SK-N-SH (cell line): ENCODE data around the gene TANC2. TPM values are rescaled to one million over a fixed set of nuclear protein-coding genes. Genes with fewer than 3 reads are reported as not detected.

ENCODE experiments used
- CTCF ChIA-PET: fragments of 300-600, 350-600 bp; formaldehyde crosslinking; extraction: SDS; loops from one replicate; lab custom pipeline; 2021; lab: Yijun Ruan, JAX
- POLR2A ChIA-PET: fragments of 350-600 bp; sonication (Branson Sonifier 250); formaldehyde crosslinking; extraction: SDS; loops from one replicate; lab custom pipeline; 2020; ENCODE audit warnings: antibody characterized with exemption, inconsistent platforms; lab: Yijun Ruan, JAX
- DNase-seq: peaks from one replicate; pipeline ENCODE4 v3.0.0; 2012
- H2AFZ ChIP-seq: fragments of 200-600 bp; sonication (generic); 2 replicates; pipeline ENCODE4 v1.8.1; 2016; ENCODE audit warnings: antibody characterized with exemption, mild to moderate bottlenecking, low read depth
- H3F3A ChIP-seq: fragments of 200-600 bp; sonication (generic); replicated peaks from 2 replicates; pipeline ENCODE3; 2016; ENCODE audit warnings: antibody characterized with exemption, mild to moderate bottlenecking; ENCODE audit not compliant: insufficient read depth
- H3K27ac ChIP-seq, 2 experiments: fragments of 200-500 bp in 1 of 2; fragments of 200-600 bp in 1 of 2; sonication (Bioruptor generic) in 1 of 2; sonication (generic), shearing (Covaris generic) in 1 of 2; 2 replicates each; pipeline versions ENCODE4 v1.5.1 to v1.6.1; 2014 to 2016; ENCODE audit warnings: low read depth in 2 of 2, inconsistent platforms in 1 of 2, low read length in 1 of 2, mild to moderate bottlenecking in 1 of 2, mixed read lengths in 1 of 2
- H3K27me3 ChIP-seq: fragments of 200-600 bp; sonication (generic), shearing (Covaris generic); 2 replicates; pipeline ENCODE4 v1.6.1; 2016; ENCODE audit warnings: mixed run types; ENCODE audit not compliant: insufficient read depth
- H3K36me3 ChIP-seq, 2 experiments: fragments of 200-500 bp in 1 of 2; fragments of 200-600 bp in 1 of 2; sonication (Bioruptor generic) in 1 of 2; sonication (generic) in 1 of 2; replicated peaks in 1 of 2; 2 replicates each; pipeline versions ENCODE3 to v1.5.1; 2014 to 2016; ENCODE audit warnings: low read length in 1 of 2, mild to moderate bottlenecking in 1 of 2; ENCODE audit not compliant: insufficient read depth in 2 of 2, control insufficient read depth in 1 of 2
- H3K4me1 ChIP-seq, 2 experiments: fragments of 200-500 bp in 1 of 2; fragments of 200-600 bp in 1 of 2; sonication (Bioruptor generic) in 1 of 2; sonication (generic), shearing (Covaris generic) in 1 of 2; 2 replicates each; pipeline versions ENCODE4 v1.5.1 to v1.6.1; 2014 to 2016; ENCODE audit warnings: low read depth in 1 of 2, low read length in 1 of 2, mixed run types in 1 of 2; ENCODE audit not compliant: insufficient read depth in 2 of 2, control insufficient read depth in 1 of 2
- H3K4me2 ChIP-seq: fragments of 200-600 bp; sonication (generic), shearing (Covaris generic); 2 replicates; pipeline ENCODE4 v1.6.1; 2017; ENCODE audit warnings: mixed run types
- H3K4me3 ChIP-seq, 2 experiments: fragments of 200-500 bp in 1 of 2; fragments of 200-600 bp in 1 of 2; sonication (Bioruptor generic) in 1 of 2; sonication (generic), shearing (Covaris generic) in 1 of 2; 2 replicates each; pipeline versions ENCODE4 v1.5.1 to v1.8.1; 2014 to 2016; ENCODE audit warnings: low read depth in 2 of 2, inconsistent platforms in 1 of 2, low read length in 1 of 2, mild to moderate bottlenecking in 1 of 2, mixed read lengths in 1 of 2, moderate library complexity in 1 of 2
- H3K79me2 ChIP-seq: fragments of 200-600 bp; sonication (generic); 2 replicates; pipeline ENCODE4 v1.8.1; 2017; ENCODE audit warnings: mild to moderate bottlenecking; ENCODE audit not compliant: insufficient read depth
- H3K9ac ChIP-seq: fragments of 200-600 bp; sonication (generic); 2 replicates; pipeline ENCODE4 v1.6.1; 2017; ENCODE audit warnings: mixed run types
- H3K9me2 ChIP-seq: fragments of 200-600 bp; sonication (generic); 2 replicates; pipeline ENCODE4 v1.6.1; 2017; ENCODE audit warnings: mixed run types
- H3K9me3 ChIP-seq: fragments of 200-600 bp; sonication (generic); 2 replicates; pipeline ENCODE4 v1.6.1; 2017; ENCODE audit warnings: mixed run types, mild to moderate bottlenecking, moderate library complexity
- H4K20me1 ChIP-seq: fragments of 200-600 bp; sonication (generic); 2 replicates; pipeline ENCODE4 v1.6.1; 2017; ENCODE audit warnings: mild to moderate bottlenecking, mixed run types; ENCODE audit not compliant: insufficient read depth
- CTCF ChIP-seq: fragments of 200-600 bp; sonication (generic); IDR thresholded peaks from 2 replicates; pipeline ENCODE4 v1.6.1; 2017; ENCODE audit warnings: antibody characterized with exemption, mild to moderate bottlenecking, moderate library complexity
- ELF1 ChIP-seq: IDR thresholded peaks from 2 replicates; pipeline ENCODE4 v1.4.0; 2012
- EP300 ChIP-seq, 2 experiments: IDR thresholded peaks; 2 replicates each; pipeline versions ENCODE4 v1.4.0 to v1.6.1; 2012; ENCODE audit warnings: borderline replicate concordance in 1 of 2, low read depth in 1 of 2, low read length in 1 of 2
- FOSL2 ChIP-seq: IDR thresholded peaks from 2 replicates; pipeline ENCODE4 v1.4.0; 2012; ENCODE audit warnings: low read depth, mild to moderate bottlenecking, moderate library complexity, borderline replicate concordance
- FOXJ3 ChIP-seq: sonication (generic); formaldehyde crosslinking; IDR thresholded peaks from 2 replicates; pipeline ENCODE4 v1.5.1; 2020; ENCODE audit warnings: mild to moderate bottlenecking, missing genetic modification reagents
- MAX ChIP-seq: IDR thresholded peaks from 2 replicates; pipeline ENCODE4 v1.4.0; 2012; ENCODE audit warnings: low read depth
- MEF2A ChIP-seq: IDR thresholded peaks from 2 replicates; pipeline ENCODE4 v1.4.0; 2012; ENCODE audit warnings: low read depth, borderline replicate concordance
- MXI1 ChIP-seq: IDR thresholded peaks from 2 replicates; pipeline ENCODE4 v1.6.1; 2012; ENCODE audit warnings: mild to moderate bottlenecking, low read depth, low read length, improper control_type of control experiment
- NRF1 ChIP-seq: IDR thresholded peaks from 2 replicates; pipeline ENCODE4 v1.6.1; 2012; ENCODE audit warnings: low read depth, mild to moderate bottlenecking, low read length
- POLR2AphosphoS5 ChIP-seq: IDR thresholded peaks from 2 replicates; pipeline ENCODE4 v1.6.1; 2012; ENCODE audit warnings: low read depth, low read length
- RAD21 ChIP-seq: IDR thresholded peaks from 2 replicates; pipeline ENCODE4 v1.6.1; 2012; ENCODE audit warnings: mild to moderate bottlenecking, low read length
- REST ChIP-seq: IDR thresholded peaks from 2 replicates; pipeline ENCODE4 v1.6.1; 2012; ENCODE audit warnings: mild to moderate bottlenecking, low read depth, low read length, moderate library complexity
- SMC3 ChIP-seq: IDR thresholded peaks from 2 replicates; pipeline ENCODE4 v1.6.1; 2012; ENCODE audit warnings: low read depth, low read length, improper control_type of control experiment
- TAF1 ChIP-seq: IDR thresholded peaks from 2 replicates; pipeline ENCODE4 v1.6.1; 2012; ENCODE audit warnings: low read depth, mild to moderate bottlenecking, low read length, moderate library complexity, borderline replicate concordance
- WGBS: methylation state at CpG from one replicate; pipeline ENCODE4 v1.1.6; 2017; ENCODE audit warnings: low lambda C conversion rate; 5-methylcytosine and 5-hydroxymethylcytosine counted together
- polyA plus RNA-seq, 3 experiments: library from polyadenylated mRNA; depleted of rRNA; stranded (reverse); fragments of >200 nt; gene quantifications; 2 replicates each; pipeline ENCODE4 v1.2.3, GENCODE V29; 2012
- TF ChIP-seq, protein P1 (sequence below): fragments of 150-350 bp; IDR thresholded peaks from 2 replicates; pipeline ENCODE4 v1.6.1; 2016; ENCODE audit warnings: mild to moderate bottlenecking, low read depth, low read length
- TF ChIP-seq, protein P2 (sequence below): IDR thresholded peaks from 2 replicates; pipeline ENCODE4 v1.4.0; 2012; ENCODE audit warnings: low read depth, borderline replicate concordance
- TF ChIP-seq, protein P3 (sequence below): IDR thresholded peaks from 2 replicates; pipeline ENCODE4; 2012

Gene TANC2
- polyA plus RNA-seq, 1 of the 3 experiments (the other 2 are of a cell fraction): 23.0 TPM

- TF ChIP-seq CTCF (peak; percentile 55), RAD21 (no peak)
- TF ChIP-seq, all 33 proteins: peak for 1
- H3K4me1 ChIP-seq: peaks cover 0 to 18% of the 10 kb centered on the region in 2 experiments; a peak in 1 of 4 replicates
- peaks cover 29% of the 10 kb centered on the region for H3K9me3 ChIP-seq
- H3K27me3 ChIP-seq: no peaks in the 10 kb centered on the region
- no peak overlapping the region for H2AFZ ChIP-seq
- H3K9me2 ChIP-seq: no peaks in the 10 kb centered on the region
- WGBS: 97% methylated on average over 7 of the region's 7 CpGs
- ChIA-PET POLR2A (no interaction called here), CTCF (interaction anchor here (0.8 to 2.5 kb wide), 11 partner anchors 8 to 420 kb away, joined by 3 to 13 read pairs (median 4); no protein-coding TSS in a partner anchor)
- no peak overlapping the region for H3K4me3 ChIP-seq
- peaks cover 100% of the 10 kb centered on the region for H3K79me2 ChIP-seq
- H3K4me2 ChIP-seq: no peak overlapping the region
- peaks cover 0 to 19% of the 10 kb centered on the region in 2 experiments for H3K36me3 ChIP-seq
- no peak overlapping the region; a peak in 1 of 4 replicates for H3K27ac ChIP-seq
- no peak overlapping the region for H3K9ac ChIP-seq
- peak; percentile 18 for DNase-seq
- H3F3A ChIP-seq: peaks cover 20% of the 10 kb centered on the region
- peaks cover 92% of the 10 kb centered on the region for H4K20me1 ChIP-seq
Measured at GRCh38 chr17:62987136-62987535, 21.1 kb downstream of the TANC2 start.

DNA sequence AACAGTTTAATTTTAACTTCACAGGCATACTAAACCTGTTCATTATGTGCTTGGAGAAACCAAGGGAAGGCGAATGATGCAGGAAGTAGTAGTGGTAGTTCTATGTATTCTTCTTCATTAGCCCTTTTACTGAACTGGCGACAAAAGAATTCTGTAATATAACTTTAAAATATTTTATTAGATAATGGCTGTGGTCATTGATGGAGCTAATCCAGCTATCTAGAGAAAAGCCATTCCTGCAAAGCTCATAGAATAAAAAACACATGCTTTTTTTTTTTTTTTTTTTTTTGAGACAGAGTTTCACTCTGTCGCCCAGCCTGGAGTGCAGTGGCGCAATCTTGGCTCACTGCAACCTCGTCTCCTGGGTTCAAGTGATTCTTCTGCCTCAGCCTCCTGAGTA is 23.5 kb downstream of the TANC2 start:
- TF ChIP-seq FOSL2: no peak
- no peak for TF ChIP-seq MAX
- no peak for TF ChIP-seq FOXJ3
- no peak for TF ChIP-seq POLR2AphosphoS5
- TF ChIP-seq NRF1: no peak
- TF ChIP-seq MEF2A: no peak
- TF ChIP-seq REST: no peak
- TF ChIP-seq TAF1: no peak
- TF ChIP-seq, protein P1, sequence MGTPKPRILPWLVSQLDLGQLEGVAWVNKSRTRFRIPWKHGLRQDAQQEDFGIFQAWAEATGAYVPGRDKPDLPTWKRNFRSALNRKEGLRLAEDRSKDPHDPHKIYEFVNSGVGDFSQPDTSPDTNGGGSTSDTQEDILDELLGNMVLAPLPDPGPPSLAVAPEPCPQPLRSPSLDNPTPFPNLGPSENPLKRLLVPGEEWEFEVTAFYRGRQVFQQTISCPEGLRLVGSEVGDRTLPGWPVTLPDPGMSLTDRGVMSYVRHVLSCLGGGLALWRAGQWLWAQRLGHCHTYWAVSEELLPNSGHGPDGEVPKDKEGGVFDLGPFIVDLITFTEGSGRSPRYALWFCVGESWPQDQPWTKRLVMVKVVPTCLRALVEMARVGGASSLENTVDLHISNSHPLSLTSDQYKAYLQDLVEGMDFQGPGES: no peak
- TF ChIP-seq, protein P2, sequence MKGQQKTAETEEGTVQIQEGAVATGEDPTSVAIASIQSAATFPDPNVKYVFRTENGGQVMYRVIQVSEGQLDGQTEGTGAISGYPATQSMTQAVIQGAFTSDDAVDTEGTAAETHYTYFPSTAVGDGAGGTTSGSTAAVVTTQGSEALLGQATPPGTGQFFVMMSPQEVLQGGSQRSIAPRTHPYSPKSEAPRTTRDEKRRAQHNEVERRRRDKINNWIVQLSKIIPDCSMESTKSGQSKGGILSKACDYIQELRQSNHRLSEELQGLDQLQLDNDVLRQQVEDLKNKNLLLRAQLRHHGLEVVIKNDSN: no peak
- no peak for TF ChIP-seq SMC3
- no peak for TF ChIP-seq EP300 (IDR thresholded peaks at IDR 0.05; ENCODE audit: borderline replicate concordance in 1 of 2, low read depth in 1 of 2, low read length in 1 of 2)
- no peak for TF ChIP-seq MXI1
- TF ChIP-seq, protein P3, sequence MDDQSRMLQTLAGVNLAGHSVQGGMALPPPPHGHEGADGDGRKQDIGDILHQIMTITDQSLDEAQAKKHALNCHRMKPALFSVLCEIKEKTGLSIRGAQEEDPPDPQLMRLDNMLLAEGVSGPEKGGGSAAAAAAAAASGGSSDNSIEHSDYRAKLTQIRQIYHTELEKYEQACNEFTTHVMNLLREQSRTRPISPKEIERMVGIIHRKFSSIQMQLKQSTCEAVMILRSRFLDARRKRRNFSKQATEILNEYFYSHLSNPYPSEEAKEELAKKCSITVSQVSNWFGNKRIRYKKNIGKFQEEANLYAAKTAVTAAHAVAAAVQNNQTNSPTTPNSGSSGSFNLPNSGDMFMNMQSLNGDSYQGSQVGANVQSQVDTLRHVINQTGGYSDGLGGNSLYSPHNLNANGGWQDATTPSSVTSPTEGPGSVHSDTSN: no peak
- TF ChIP-seq ELF1: no peak
- DNase-seq: no peak
- H3K4me2 ChIP-seq: no peak overlapping the region
- CTCF ChIA-PET: interaction anchor here (0.9 kb wide), 1 partner anchor 417 kb away, joined by 4 read pairs; no protein-coding TSS in a partner anchor
- peaks cover 0 to 18% of the 10 kb centered on the region in 2 experiments; a peak in 1 of 4 replicates for H3K4me1 ChIP-seq
- H3K27me3 ChIP-seq: no peaks in the 10 kb centered on the region
- POLR2A ChIA-PET: no interaction called here
- H3K27ac ChIP-seq: no peak overlapping the region
- H3K9me3 ChIP-seq: 0 out of 2 replicates have a peak, but pooled peaks cover 9% of the 10 kb centered on the region
- peaks cover 100% of the 10 kb centered on the region for H3K79me2 ChIP-seq
- peaks cover 0 to 5% of the 10 kb centered on the region in 2 experiments for H3K36me3 ChIP-seq
- H3K9me2 ChIP-seq: no peaks in the 10 kb centered on the region
- no peak overlapping the region for H3K9ac ChIP-seq
- H2AFZ ChIP-seq: no peak overlapping the region
- 92% methylated on average over 5 of the region's 5 CpGs for WGBS
- H3K4me3 ChIP-seq: no peak overlapping the region
- peaks cover 93% of the 10 kb centered on the region for H4K20me1 ChIP-seq
- H3F3A ChIP-seq: peaks cover 12% of the 10 kb centered on the region
